HG03066 (cell line): ENCODE results near the gene GATA2.

ENCODE experiments used
- ATAC-seq: cut with Tn5 transposase; IDR thresholded peaks from one replicate; pipeline ENCODE4 v1.9.1; 2021; ENCODE audit warnings: low read depth; ENCODE audit not compliant: unreplicated experiment

Gene GATA2

DNA sequence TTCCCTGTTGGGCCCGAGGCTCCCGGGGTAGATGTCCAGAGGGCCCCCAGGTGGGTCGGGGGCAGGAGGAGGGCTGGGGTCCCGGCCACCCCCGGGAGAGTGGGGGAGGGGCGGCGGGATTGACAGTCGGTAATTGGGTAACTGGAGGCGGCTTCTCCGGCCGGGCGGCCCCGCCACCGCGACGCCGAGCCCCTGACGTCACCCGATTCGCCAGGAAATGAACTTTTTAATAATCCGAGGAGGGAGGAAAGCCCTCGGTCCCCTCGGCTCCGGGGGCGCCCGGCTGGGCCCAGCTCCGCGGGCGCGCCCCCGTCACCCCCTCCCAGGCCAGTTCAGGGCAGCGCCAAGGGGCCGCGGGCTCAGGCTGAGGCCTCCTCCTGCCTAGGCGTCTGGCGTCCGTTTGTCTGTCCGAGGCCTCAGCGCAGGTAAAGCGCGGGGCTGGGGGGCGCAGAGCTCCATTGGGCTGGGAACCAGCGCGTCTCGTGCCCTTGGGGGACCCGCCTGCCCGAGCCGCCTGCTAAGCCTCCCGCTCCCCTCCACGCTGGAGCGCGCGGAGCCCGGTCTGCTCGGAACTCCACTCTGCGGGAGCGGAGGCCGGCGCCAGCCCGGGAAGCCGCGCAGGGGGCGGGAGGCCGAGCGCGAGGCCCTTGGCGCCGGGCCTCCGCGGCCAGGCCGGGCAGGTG is 3.9 kb downstream of the GATA2 start:
- ATAC-seq, result no peak

- no peak for ATAC-seq
Measured at GRCh38 chr3:128488636-128488990, 4.4 kb downstream of the GATA2 start.

DNA sequence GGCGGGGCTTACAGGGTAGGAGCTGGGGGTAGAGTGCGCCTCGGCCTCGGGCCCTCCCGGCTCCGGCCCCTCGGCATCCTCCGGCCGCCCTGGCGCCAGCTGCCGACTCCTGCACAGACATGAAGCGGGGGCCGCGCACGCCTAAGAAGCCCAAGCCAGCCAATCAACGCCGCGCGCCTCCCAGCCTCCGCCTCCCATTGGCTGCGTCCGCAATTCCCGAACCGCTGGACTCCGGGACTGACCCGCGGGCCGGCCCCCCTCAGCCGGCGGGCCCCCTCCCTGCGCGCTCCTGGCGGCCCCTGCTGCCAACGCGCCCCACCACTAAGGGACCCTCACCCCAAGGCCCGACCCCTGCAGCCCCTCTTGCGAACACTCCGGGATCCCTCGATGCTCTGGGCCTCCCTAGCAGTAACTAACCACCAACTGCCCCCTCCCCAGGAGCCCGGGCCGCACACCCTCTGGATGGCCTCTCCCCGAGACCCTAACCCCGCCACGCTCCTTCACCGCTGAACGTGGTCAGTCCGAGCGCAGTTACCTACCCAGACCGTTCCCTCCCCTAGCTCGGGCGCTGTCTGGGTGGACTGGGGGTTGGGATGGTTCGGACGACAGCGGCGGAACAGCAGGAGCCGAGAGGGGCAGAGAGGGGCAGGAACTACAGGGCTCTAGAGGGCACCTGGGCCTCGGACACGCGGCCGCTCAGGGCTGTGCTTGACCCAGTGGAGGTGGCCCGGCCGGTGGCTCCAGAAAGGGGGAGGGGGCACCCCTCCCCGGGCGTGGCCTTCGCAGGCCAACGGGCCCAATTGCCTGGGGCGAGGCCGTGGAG is 5.0 kb downstream of the GATA2 start:
- no peak for ATAC-seq

- ATAC-seq, result no peak
Measured at GRCh38 chr3:128487538-128487812, 5.5 kb downstream of the GATA2 start.

DNA sequence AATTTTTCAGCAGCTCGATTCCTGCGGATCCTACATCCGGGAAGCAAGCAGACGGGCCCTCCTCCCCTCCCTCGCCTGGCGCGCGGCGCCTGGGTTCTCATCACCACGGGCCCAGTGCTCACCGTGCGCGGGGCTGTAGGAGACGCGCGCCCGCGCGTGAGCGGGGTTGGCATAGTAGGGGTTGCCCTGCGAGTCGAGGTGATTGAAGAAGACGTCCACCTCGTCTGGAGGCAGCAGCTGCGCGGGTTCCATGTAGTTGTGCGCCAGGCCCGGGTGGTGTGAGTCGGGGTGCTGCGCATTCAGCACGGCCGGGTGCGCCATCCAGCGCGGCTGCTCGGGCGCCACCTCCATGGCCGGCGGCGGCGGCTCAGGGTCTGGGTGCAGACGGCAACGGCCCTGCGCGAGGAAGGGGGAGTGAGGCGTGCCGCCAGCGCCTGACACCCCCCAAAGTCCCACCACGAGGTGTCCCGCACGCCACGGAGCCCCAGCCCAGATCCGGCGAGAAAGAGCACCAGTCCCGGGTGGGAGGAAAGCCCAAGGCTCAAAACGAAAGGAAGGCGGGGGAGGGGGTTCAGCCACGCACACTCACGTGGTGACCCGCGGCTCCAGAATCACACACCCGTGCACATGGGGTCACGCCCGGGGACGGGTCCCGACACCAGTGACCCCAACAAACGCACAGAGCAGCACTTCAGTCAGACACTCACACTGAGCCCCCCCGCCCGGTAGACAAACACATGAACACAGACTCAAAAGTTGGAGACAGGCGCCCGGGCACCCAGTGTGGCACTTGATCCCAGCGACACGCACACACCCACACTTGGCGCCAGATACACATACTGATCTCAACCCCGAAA is 6.1 kb downstream of the GATA2 start:
- ATAC-seq, result no peak

DNA sequence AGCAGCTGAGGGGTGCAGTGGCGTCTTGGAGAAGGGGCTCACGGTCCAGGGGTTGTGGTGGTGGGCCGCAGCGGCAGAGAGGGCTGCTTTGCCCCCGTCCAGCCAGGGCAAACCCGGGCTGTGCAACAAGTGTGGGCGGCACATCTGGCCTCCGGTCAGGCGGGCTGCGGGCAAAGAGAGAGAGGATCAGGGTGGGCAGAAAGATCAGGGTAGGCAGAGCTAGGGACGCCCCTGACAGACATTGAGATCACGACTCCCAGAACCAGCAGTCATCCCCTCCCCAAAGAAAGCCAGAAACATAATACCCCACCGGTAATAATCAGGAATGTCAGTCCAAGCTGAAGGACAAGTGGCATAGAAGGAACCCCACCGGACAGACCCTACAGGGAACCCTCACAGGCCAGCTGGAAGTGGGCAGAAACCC is 6.8 kb downstream of the GATA2 start:
- ATAC-seq, result no peak

- no peak for ATAC-seq
Measured at GRCh38 chr3:128485282-128486204, 7.5 kb downstream of the GATA2 start.

DNA sequence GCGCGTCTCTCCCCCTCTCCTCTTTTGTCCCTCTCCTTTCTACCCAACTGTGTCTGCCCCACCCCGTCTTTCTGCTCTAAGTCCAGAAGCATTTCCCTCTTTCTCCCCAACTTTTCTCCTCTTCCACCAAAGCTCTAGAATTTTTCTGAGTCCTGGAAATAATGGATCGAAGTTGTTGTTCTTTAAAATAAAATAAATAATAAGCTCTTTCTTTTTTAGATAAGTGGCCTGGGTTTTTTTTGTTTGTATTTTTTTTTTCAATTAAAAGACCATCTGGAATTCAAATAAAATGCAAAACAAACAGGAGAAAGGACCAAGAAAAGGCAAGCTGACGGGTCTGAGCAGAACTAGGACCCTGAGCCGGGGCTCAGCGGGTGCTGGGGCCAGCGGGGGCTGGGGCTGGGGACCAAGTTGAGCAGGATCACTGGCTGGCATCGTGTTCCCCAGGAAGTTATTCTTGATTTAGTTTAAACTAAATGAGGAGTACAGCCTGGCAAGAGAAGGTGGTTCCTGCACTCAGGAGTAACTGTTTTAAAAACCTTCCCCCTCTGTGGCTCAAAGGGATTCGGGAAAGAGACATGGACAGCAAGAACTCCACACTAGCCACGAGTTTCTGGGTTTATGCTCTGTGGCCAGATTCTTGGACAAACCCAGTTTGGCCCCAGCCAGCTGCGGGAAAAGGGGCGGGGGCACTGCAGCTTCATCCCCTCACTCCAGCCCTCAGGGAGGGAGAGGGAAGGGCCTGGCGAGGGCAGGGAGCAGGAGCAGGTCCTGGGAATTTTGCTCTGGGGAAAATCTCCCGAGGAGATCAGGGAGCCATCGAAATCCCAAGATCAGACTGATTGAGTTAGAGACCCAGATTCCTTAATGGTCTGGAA is 8.4 kb downstream of the GATA2 start:
- no peak for ATAC-seq

- no peak for ATAC-seq
Measured at GRCh38 chr3:128483657-128484403, 9.2 kb downstream of the GATA2 start.

- ATAC-seq, result no peak
Measured at GRCh38 chr3:128482666-128483656, 10.0 kb downstream of the GATA2 start.

GRCh38 chr3:128482175-128482574 is 10.8 kb downstream of the GATA2 start:
- no peak for ATAC-seq

GRCh38 chr3:128481438-128481942 is 11.5 kb downstream of the GATA2 start:
- no peak for ATAC-seq

DNA sequence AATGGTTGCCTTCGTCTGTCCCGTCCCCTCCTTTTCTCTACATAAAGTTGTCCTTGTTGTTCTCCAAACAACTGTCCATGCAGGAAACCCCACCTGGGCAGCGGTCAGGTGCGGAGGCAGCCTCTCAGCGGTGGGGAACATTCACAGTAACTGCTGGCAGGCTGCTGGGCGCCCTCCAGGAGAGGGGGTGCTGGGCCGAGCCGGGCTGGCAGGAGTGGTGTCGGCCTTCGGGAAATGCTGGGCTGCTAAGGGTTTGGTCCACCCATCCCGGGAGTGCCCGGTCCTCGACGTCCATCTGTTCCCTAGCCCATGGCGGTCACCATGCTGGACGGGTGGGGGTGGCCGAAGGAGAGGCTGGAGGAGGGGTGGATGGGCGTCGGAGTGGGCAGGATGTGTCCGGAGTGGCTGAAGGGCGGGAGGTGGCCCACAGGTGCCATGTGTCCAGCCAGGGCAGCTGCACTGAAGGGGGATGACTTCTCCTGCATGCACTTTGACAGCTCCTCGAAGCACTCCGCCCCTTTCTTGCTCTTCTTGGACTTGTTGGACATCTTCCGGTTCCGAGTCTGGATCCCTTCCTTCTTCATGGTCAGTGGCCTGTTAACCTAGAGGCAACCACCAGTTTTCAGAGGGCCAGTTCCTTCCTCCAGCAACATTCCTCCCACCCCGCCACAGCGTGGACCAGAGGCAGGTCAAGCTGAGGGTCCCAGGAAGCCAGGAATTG is 12.1 kb downstream of the GATA2 start:
- ATAC-seq, result no peak

DNA sequence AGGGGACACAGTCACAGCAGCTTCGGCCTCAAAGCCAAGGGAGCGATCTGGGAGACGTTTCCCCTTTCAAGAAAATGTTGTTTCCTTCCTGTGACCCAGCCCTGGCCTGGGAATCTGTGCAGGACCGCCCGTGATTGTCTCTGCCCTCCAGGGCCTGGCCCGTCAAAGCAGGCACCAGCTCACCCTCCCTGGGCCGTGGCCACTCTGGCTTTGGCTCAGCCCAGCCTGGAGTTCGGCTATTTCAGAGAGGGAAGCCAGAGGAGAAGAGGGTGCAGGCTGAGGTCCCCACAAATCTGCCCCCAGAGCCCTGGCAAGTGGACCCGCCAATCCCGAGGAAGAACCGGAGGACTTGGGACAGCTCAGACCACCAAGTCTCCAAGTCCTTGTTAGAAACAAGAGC is 12.7 kb downstream of the GATA2 start:
- no peak for ATAC-seq

GRCh38 chr3:128479558-128480086 is 13.4 kb downstream of the GATA2 start:
- ATAC-seq, result no peak
